HAP-1 (cell line): ENCODE results near the gene UBE2O.
A peak's percentile ranks its signal among the peaks of the same experiment; 100 is the strongest.

Experiments used
- DNase-seq, 2 experiments: peaks; one replicate each; pipeline ENCODE4 v3.0.0-alpha.2; 2016 to 2020; ENCODE audit warnings: low spot score in 2 of 2
- H3K27me3 ChIP-seq: fragments of 250-450 bp; sonication (Bioruptor Pico); 2 replicates; pipeline ENCODE4 v1.5.1; 2020; ENCODE audit warnings: low read depth, mild to moderate bottlenecking, moderate library complexity
- H3K36me3 ChIP-seq: fragments of 250-450 bp; sonication (Bioruptor Pico); replicated peaks from 2 replicates; pipeline ENCODE4 v1.5.1; 2020; ENCODE audit warnings: mild to moderate bottlenecking
- H3K4me1 ChIP-seq: fragments of 250-450 bp; sonication (Bioruptor Pico); 2 replicates; pipeline ENCODE4 v1.5.1; 2020; ENCODE audit warnings: mild to moderate bottlenecking
- H3K4me3 ChIP-seq: fragments of 250-450 bp; sonication (Bioruptor Pico); 2 replicates; pipeline ENCODE4 v1.5.1; 2020; ENCODE audit warnings: mild to moderate bottlenecking, moderate library complexity
- H3K9me3 ChIP-seq: fragments of 250-450 bp; sonication (Bioruptor Pico); 2 replicates; pipeline ENCODE4 v1.5.1; 2020; ENCODE audit warnings: mild to moderate bottlenecking, moderate library complexity
- in situ Hi-C: fragments of 300-500 bp; cut with MboI; formaldehyde crosslinking; loops from 3 replicates; pipeline ENCODE4 v1.14.3; 2020; ENCODE audit warnings: low sequenced_read_pairs, inconsistent platforms, mixed read lengths

Gene UBE2O

GRCh38 chr17:76452660-76453430 is at the start of gene UBE2O:
TSS of gene UBE2O (minus strand) at chr17:76453152. CDS start at chr17:76453141, 11 bp downstream.
- peak within 1 kb of the TSS; percentile 65 for H3K4me3 ChIP-seq

GRCh38 chr17:76501827-76502307 is 48.9 kb upstream of the UBE2O start:
- H3K9me3 ChIP-seq: no peaks in the 10 kb centered on the region
- no peak for DNase-seq
- in situ Hi-C loops: no loop called here
- H3K36me3 ChIP-seq: no peaks in the 10 kb centered on the region
- H3K4me1 ChIP-seq: peaks cover 8% of the 10 kb centered on the region
- H3K27me3 ChIP-seq: no peaks in the 10 kb centered on the region
- peak overlapping the region; percentile 67 for H3K4me3 ChIP-seq

More at GRCh38 chr17:76452660-76453430, at the start of gene UBE2O:
- Histone ChIP-seq H3K27me3 (no peaks in the 10 kb centered on the region), H3K4me1 (peaks cover 9% of the 10 kb centered on the region), H3K36me3 (peaks cover 8% of the 10 kb centered on the region), H3K9me3 (no peaks in the 10 kb centered on the region)
- peak; percentile 75 to 96 for DNase-seq
- in situ Hi-C loops: no loop called here

- H3K4me1 ChIP-seq: peaks cover 8% of the 10 kb centered on the region
- H3K36me3 ChIP-seq: no peaks in the 10 kb centered on the region
- peak within 1 kb of the TSS; percentile 67 for H3K4me3 ChIP-seq
- no peaks in the 10 kb centered on the region for H3K27me3 ChIP-seq
- in situ Hi-C loops: no loop called here
- peak; percentile 81 to 95 for DNase-seq
- H3K9me3 ChIP-seq: no peaks in the 10 kb centered on the region
These were observed 48.3 kb upstream of the UBE2O start, which contains the start of gene RHBDF2 for GRCh38 chr17:76501018-76501826. TSS of gene RHBDF2 (minus strand) at chr17:76501423. CDS start at chr17:76481524, 19,899 bp downstream.

- Histone ChIP-seq H3K36me3 (no peaks in the 10 kb centered on the region), H3K27me3 (no peaks in the 10 kb centered on the region), H3K4me3 (peak overlapping the region; percentile 67), H3K9me3 (no peaks in the 10 kb centered on the region), H3K4me1 (peaks cover 8% of the 10 kb centered on the region)
- DNase-seq: peak in 1 of 2 experiments; percentile 38
- in situ Hi-C loops: no loop called here
These were observed 47.7 kb upstream of the UBE2O start for GRCh38 chr17:76500747-76501017.

GRCh38 chr17:76500074-76500746 is 47.3 kb upstream of the UBE2O start:
- peaks cover 8% of the 10 kb centered on the region for H3K4me1 ChIP-seq
- in situ Hi-C loops: no loop called here
- DNase-seq: peak; percentile 23 to 75
- H3K9me3 ChIP-seq: no peaks in the 10 kb centered on the region
- H3K4me3 ChIP-seq: peak overlapping the region; percentile 67
- no peaks in the 10 kb centered on the region for H3K27me3 ChIP-seq
- no peaks in the 10 kb centered on the region for H3K36me3 ChIP-seq

- DNase-seq: no peak
- H3K4me3 ChIP-seq: no peak overlapping the region
- no peaks in the 10 kb centered on the region for H3K9me3 ChIP-seq
- in situ Hi-C loops: no loop called here
- peaks cover 8% of the 10 kb centered on the region for H3K4me1 ChIP-seq
- no peaks in the 10 kb centered on the region for H3K27me3 ChIP-seq
- no peaks in the 10 kb centered on the region for H3K36me3 ChIP-seq
These were observed 46.3 kb upstream of the UBE2O start for GRCh38 chr17:76499267-76499667.

- Histone ChIP-seq H3K4me3 (no peak overlapping the region), H3K4me1 (peaks cover 8% of the 10 kb centered on the region), H3K36me3 (no peaks in the 10 kb centered on the region), H3K27me3 (no peaks in the 10 kb centered on the region), H3K9me3 (no peaks in the 10 kb centered on the region)
- no peak for DNase-seq
- in situ Hi-C loops: no loop called here
These were observed 45.9 kb upstream of the UBE2O start for GRCh38 chr17:76498876-76499251.

- peaks cover 8% of the 10 kb centered on the region for H3K4me1 ChIP-seq
These were observed 45.3 kb upstream of the UBE2O start for GRCh38 chr17:76497979-76498875.

GRCh38 chr17:76497699-76497978 is 44.7 kb upstream of the UBE2O start:
- DNase-seq: no peak
- in situ Hi-C loops: no loop called here
- no peak overlapping the region for H3K4me3 ChIP-seq
- H3K27me3 ChIP-seq: no peaks in the 10 kb centered on the region
- H3K4me1 ChIP-seq: peaks cover 8% of the 10 kb centered on the region
- no peaks in the 10 kb centered on the region for H3K9me3 ChIP-seq
- H3K36me3 ChIP-seq: no peaks in the 10 kb centered on the region

More at GRCh38 chr17:76497979-76498875, 45.3 kb upstream of the UBE2O start:
- Histone ChIP-seq H3K4me3 (no peak overlapping the region), H3K9me3 (no peaks in the 10 kb centered on the region), H3K36me3 (no peaks in the 10 kb centered on the region), H3K27me3 (no peaks in the 10 kb centered on the region)
- DNase-seq: peak in 1 of 2 experiments; percentile 26
- in situ Hi-C loops: no loop called here

GRCh38 chr17:76496464-76496863 is 43.5 kb upstream of the UBE2O start:
- no peaks in the 10 kb centered on the region for H3K9me3 ChIP-seq
- H3K36me3 ChIP-seq: no peaks in the 10 kb centered on the region
- H3K27me3 ChIP-seq: no peaks in the 10 kb centered on the region
- no peak overlapping the region for H3K4me3 ChIP-seq
- in situ Hi-C loops: no loop called here
- DNase-seq: no peak
- peaks cover 5% of the 10 kb centered on the region for H3K4me1 ChIP-seq

- Histone ChIP-seq H3K4me1 (peaks cover 4% of the 10 kb centered on the region), H3K36me3 (no peaks in the 10 kb centered on the region), H3K27me3 (no peaks in the 10 kb centered on the region), H3K9me3 (no peaks in the 10 kb centered on the region), H3K4me3 (no peak overlapping the region)
- DNase-seq: no peak
- in situ Hi-C loops: no loop called here
These were observed 42.9 kb upstream of the UBE2O start for GRCh38 chr17:76495663-76496400.

- no peak for DNase-seq
- Histone ChIP-seq H3K27me3 (no peaks in the 10 kb centered on the region), H3K4me1 (no peaks in the 10 kb centered on the region), H3K4me3 (no peak overlapping the region), H3K36me3 (no peaks in the 10 kb centered on the region), H3K9me3 (no peaks in the 10 kb centered on the region)
- in situ Hi-C loops: no loop called here
These were observed 40.7 kb upstream of the UBE2O start for GRCh38 chr17:76493505-76494167.
